Large intestine (tissue), 3 donors: ENCODE results near the gene AKNA. TPM values are rescaled to one million over a fixed set of nuclear protein-coding genes. Genes with fewer than 3 reads are reported as not detected.

ENCODE experiments used
- DNase-seq, 2 donors: peaks; one replicate each; pipeline versions ENCODE4 v3.0.0 to v3.0.0-alpha.2; 2013
- H3K27ac ChIP-seq: one replicate; pipeline ENCODE4 v1.5.1; 2013; ENCODE audit warnings: low read length
- H3K27me3 ChIP-seq: 2 replicates; pipeline ENCODE4 v1.6.1; 2013; ENCODE audit warnings: low read length; ENCODE audit not compliant: control insufficient read depth, insufficient read depth
- H3K36me3 ChIP-seq: 2 replicates; pipeline ENCODE4 v1.6.1; 2013; ENCODE audit warnings: low read length; ENCODE audit not compliant: control insufficient read depth, insufficient read depth
- H3K4me1 ChIP-seq: one replicate; pipeline ENCODE4 v1.6.1; 2013; ENCODE audit warnings: low read length; ENCODE audit not compliant: control insufficient read depth, insufficient read depth
- H3K4me3 ChIP-seq: one replicate; pipeline ENCODE4 v1.5.1; 2013; ENCODE audit warnings: low read length
- H3K9me3 ChIP-seq: one replicate; pipeline ENCODE4 v1.6.1; 2013; ENCODE audit warnings: mild to moderate bottlenecking, low read depth, low read length, moderate library complexity; ENCODE audit not compliant: control insufficient read depth
- WGBS: methylation state at CpG from one replicate; pipeline ENCODE4 v1.1.5; 2013; ENCODE audit warnings: low lambda C conversion rate; ENCODE audit not compliant: insufficient coverage; 5-methylcytosine and 5-hydroxymethylcytosine counted together
- polyA plus RNA-seq: library from polyadenylated mRNA; unstranded; fragments of 120-200 nt; gene quantifications from one replicate; pipeline ENCODE4 v1.2.1, GENCODE V29; 2013

Gene AKNA
- polyA plus RNA-seq, 1 donor, result 12.0 TPM

GRCh38 chr9:114369216-114370130 is 18.3 kb downstream of the AKNA start:
- 97% methylated on average over 6 of the region's 9 CpGs for WGBS
- Histone ChIP-seq H3K4me1 (no peaks in the 10 kb centered on the region), H3K36me3 (peaks cover 42% of the 10 kb centered on the region)

GRCh38 chr9:114367772-114368569 is 19.8 kb downstream of the AKNA start:
- no peak for DNase-seq
- Histone ChIP-seq H3K27ac (no peak overlapping the region), H3K9me3 (peaks cover 3% of the 10 kb centered on the region), H3K36me3 (peaks cover 49% of the 10 kb centered on the region), H3K4me1 (no peaks in the 10 kb centered on the region), H3K27me3 (no peaks in the 10 kb centered on the region), H3K4me3 (no peak overlapping the region)
- 100% methylated on average over 1 of the region's 14 CpGs for WGBS

More at GRCh38 chr9:114369216-114370130, 18.3 kb downstream of the AKNA start:
- DNase-seq, result no peak
- H3K9me3 ChIP-seq, result peaks cover 3% of the 10 kb centered on the region
- H3K4me3 ChIP-seq, result no peak overlapping the region
- no peaks in the 10 kb centered on the region for H3K27me3 ChIP-seq
- no peak overlapping the region for H3K27ac ChIP-seq

GRCh38 chr9:114367366-114367765 is 20.4 kb downstream of the AKNA start:
- no peak for DNase-seq
- H3K4me3 ChIP-seq, result no peak overlapping the region
- WGBS, result no CpG with 5 or more reads among the region's 6 CpGs
- H3K27me3 ChIP-seq, result no peaks in the 10 kb centered on the region
- no peak overlapping the region for H3K27ac ChIP-seq
- peaks cover 3% of the 10 kb centered on the region for H3K9me3 ChIP-seq
- H3K36me3 ChIP-seq, result peaks cover 49% of the 10 kb centered on the region
- no peaks in the 10 kb centered on the region for H3K4me1 ChIP-seq

GRCh38 chr9:114366334-114367128 is 21.3 kb downstream of the AKNA start:
- WGBS, result 71% methylated on average over 8 of the region's 10 CpGs
- Histone ChIP-seq H3K27me3 (no peaks in the 10 kb centered on the region), H3K27ac (no peak overlapping the region), H3K4me3 (no peak overlapping the region), H3K4me1 (no peaks in the 10 kb centered on the region), H3K9me3 (peaks cover 3% of the 10 kb centered on the region), H3K36me3 (peaks cover 52% of the 10 kb centered on the region)
- DNase-seq, result peak in 1 of 2 donors; percentile 22

GRCh38 chr9:114365194-114365593 is 22.6 kb downstream of the AKNA start:
- no peak for DNase-seq
- no peak overlapping the region for H3K27ac ChIP-seq
- H3K27me3 ChIP-seq, result no peaks in the 10 kb centered on the region
- WGBS, result 100% methylated on average over 2 of the region's 2 CpGs
- H3K9me3 ChIP-seq, result peaks cover 3% of the 10 kb centered on the region
- no peak overlapping the region for H3K4me3 ChIP-seq
- H3K36me3 ChIP-seq, result peaks cover 62% of the 10 kb centered on the region
- H3K4me1 ChIP-seq, result no peaks in the 10 kb centered on the region

GRCh38 chr9:114364134-114365041 is 23.4 kb downstream of the AKNA start:
- Histone ChIP-seq H3K36me3 (peaks cover 70% of the 10 kb centered on the region), H3K27ac (no peak overlapping the region)
- WGBS, result no CpG with 5 or more reads among the region's 6 CpGs

GRCh38 chr9:114363424-114363823 is 24.4 kb downstream of the AKNA start:
- Histone ChIP-seq H3K4me3 (no peak overlapping the region), H3K27me3 (no peaks in the 10 kb centered on the region), H3K9me3 (peaks cover 3% of the 10 kb centered on the region), H3K27ac (no peak overlapping the region), H3K4me1 (no peaks in the 10 kb centered on the region), H3K36me3 (peaks cover 73% of the 10 kb centered on the region)
- WGBS, result no CpG with 5 or more reads among the region's 2 CpGs
- DNase-seq, result no peak

More at GRCh38 chr9:114364134-114365041, 23.4 kb downstream of the AKNA start:
- Histone ChIP-seq H3K27me3 (no peaks in the 10 kb centered on the region), H3K9me3 (peaks cover 3% of the 10 kb centered on the region), H3K4me3 (no peak overlapping the region), H3K4me1 (no peaks in the 10 kb centered on the region)
- DNase-seq, result no peak

GRCh38 chr9:114362394-114362793 is 25.4 kb downstream of the AKNA start:
- Histone ChIP-seq H3K27me3 (no peaks in the 10 kb centered on the region), H3K27ac (no peak overlapping the region)

GRCh38 chr9:114361542-114361941 is 26.2 kb downstream of the AKNA start:
- Histone ChIP-seq H3K27me3 (no peaks in the 10 kb centered on the region), H3K27ac (no peak overlapping the region), H3K4me3 (no peak overlapping the region), H3K36me3 (peaks cover 77% of the 10 kb centered on the region), H3K9me3 (no peaks in the 10 kb centered on the region), H3K4me1 (no peaks in the 10 kb centered on the region)
- DNase-seq, result no peak
- WGBS, result no CpG with 5 or more reads among the region's 7 CpGs

More at GRCh38 chr9:114362394-114362793, 25.4 kb downstream of the AKNA start:
- Histone ChIP-seq H3K9me3 (no peaks in the 10 kb centered on the region), H3K4me3 (no peak overlapping the region), H3K36me3 (peaks cover 73% of the 10 kb centered on the region), H3K4me1 (no peaks in the 10 kb centered on the region)
- no peak for DNase-seq
- no CpG with 5 or more reads among the region's 12 CpGs for WGBS
